Activated naive CD4-positive, alpha-beta T cell (primary cell): ENCODE data around the gene NR4A3.

ENCODE experiments used
- DNase-seq, 4 experiments: peaks; one replicate each; lab custom pipeline; 2025; lab: John Stamatoyannopoulos, UW

The NR4A3 gene

GRCh38 chr9:99878651-99879050 lies 57.0 kb downstream of the NR4A3 start:
- DNase-seq = no peak

GRCh38 chr9:99881769-99882168 lies 60.1 kb downstream of the NR4A3 start:
- no peak for DNase-seq

DNA sequence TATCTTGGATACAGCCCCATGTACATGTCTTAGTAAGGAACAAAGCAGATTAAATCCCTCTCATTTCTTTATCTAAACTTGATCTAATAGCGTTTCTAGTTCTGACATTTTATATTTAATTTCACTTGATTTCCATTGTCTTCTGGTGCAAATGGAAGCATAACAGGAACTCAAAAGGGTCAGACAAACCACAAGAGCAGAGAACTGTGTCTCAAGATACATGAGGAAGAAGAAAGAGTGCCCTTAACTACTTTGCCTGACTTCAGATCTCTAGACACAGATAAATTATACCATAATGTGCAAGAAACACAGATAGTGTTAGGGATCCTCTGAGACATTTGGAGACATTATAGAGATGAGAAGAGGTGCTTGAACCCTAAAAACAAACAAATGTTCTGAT lies 64.1 kb downstream of the NR4A3 start:
- DNase-seq = no peak

DNA sequence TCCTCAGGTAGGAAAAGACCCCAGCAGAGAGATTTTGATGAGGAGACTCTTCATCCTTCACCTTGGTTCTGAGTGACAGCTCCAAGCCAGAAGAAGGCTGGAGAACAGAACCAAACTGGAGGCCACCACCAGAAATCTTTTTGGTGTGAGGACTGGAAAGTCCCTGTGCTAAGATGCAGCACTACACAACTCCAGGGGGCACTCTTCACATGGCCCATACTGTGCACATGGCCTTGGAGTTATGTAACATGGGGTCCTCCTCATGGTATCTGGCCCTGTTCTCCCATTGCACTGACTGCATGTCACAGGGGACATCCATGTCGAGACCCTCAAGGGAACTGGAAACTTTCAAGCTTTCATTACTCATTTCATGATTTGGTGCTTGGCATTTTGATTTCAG lies 67.4 kb downstream of the NR4A3 start:
- DNase-seq = no peak

- DNase-seq = no peak
These were observed 73.1 kb downstream of the NR4A3 start for GRCh38 chr9:99894826-99895225.

- DNase-seq = no peak
These were observed 73.8 kb downstream of the NR4A3 start for GRCh38 chr9:99895510-99895909.

DNA sequence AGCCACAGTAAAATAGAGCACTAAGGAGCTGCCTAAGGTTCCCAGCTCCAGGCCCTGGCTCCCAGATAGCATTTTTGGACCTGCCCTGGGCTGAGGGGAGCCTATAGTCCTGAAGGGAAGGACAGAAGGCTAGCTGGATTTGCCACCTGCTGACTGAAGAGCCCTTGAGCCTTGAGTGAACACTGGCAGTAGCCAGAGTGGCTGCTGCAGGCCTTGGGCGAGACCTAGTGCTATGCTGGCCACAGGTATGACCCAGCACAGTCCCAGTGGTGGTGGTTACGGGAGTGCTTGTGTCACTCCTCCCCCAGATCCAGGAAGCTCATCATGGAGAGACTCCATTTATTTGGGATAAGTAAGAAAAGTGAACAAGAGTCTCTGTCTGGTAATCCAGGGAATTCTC lies 74.4 kb downstream of the NR4A3 start:
- no peak for DNase-seq

GRCh38 chr9:99903393-99903792 lies 81.7 kb downstream of the NR4A3 start:
- no peak for DNase-seq

DNA sequence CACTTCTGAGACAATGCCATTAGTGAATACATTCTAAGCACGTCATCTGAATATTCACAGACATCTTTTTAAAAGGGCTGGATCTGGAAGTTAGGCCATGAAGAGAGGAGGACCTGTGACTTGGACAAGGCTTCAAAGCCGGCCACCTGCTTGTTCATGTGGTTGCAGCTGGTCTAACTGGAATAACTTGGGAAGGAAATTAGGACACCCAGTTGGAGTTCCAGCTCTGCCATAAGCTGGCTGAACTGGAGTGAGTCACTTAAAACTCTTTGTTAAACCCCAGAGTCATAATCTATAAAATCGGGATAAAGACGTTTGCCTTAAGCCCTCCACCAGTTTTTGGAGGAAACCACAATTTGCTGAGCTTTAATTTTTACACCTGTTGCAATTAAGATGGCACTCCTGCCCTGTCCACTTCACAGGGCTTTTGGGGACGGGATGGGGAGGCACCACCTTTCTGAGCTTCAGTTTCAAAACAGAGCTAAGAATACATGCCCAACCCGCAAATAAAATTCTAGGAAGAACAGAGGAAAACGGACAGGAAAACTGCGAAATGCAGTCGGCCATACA lies 84.2 kb downstream of the NR4A3 start:
- DNase-seq = no peak

- peak; percentile 45 to 84 (median 64) for DNase-seq
These were observed 84.9 kb downstream of the NR4A3 start, which contains the start of gene STX17 for GRCh38 chr9:99906403-99907207. Gene STX17 (plus strand): TSS chr9:99906654. CDS start chr9:99915240, 8,586 bp downstream.

GRCh38 chr9:99907208-99907532 lies 85.5 kb downstream of the NR4A3 start:
- no peak for DNase-seq

DNA sequence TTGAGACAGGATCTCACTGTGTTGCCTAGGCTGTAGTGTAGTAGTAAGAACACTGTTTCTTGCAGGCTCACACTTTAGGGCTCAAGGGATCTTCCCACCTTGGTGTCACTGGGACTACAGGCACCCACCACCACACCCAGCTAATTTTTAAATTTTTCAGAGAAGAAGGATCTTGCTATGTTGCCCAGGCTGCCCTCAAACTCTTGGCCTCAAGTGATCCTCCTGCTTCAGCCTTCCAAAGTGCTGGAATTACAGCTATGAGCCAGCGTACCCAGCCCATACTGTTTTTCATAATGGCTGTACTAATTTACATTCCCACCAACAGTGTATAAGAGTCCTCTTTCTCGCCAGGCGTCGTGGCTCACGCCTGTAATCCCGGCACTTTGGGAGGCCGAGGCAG lies 89.9 kb downstream of the NR4A3 start:
- no peak for DNase-seq
